ENCODE data around the gene CELF1.

The CELF1 gene

DNA sequence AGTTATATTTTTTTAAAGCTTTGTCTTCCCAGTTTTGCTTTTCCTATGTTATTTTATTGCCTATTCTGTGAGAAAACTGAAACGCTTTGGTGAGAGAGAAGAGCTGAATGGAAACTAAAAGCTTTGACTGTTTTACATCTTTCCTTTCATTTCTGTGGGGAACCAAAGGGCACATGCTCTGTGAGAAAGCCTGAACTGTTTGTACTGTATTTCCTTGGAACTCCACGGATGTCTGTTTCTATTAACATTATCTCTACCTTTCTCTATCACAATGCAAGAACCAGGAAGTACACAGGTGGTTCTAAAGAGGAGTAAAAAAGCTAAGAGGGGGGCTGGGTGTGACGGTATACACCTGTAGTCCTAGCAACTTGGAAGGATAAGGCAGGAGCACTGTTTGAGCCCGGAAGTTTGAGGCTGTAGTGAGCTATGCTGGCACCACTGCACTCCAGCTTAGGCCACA, 43.8 kb downstream of the CELF1 start:
- no peak for DNase-seq (ENCODE audit: low spot score)

DNA sequence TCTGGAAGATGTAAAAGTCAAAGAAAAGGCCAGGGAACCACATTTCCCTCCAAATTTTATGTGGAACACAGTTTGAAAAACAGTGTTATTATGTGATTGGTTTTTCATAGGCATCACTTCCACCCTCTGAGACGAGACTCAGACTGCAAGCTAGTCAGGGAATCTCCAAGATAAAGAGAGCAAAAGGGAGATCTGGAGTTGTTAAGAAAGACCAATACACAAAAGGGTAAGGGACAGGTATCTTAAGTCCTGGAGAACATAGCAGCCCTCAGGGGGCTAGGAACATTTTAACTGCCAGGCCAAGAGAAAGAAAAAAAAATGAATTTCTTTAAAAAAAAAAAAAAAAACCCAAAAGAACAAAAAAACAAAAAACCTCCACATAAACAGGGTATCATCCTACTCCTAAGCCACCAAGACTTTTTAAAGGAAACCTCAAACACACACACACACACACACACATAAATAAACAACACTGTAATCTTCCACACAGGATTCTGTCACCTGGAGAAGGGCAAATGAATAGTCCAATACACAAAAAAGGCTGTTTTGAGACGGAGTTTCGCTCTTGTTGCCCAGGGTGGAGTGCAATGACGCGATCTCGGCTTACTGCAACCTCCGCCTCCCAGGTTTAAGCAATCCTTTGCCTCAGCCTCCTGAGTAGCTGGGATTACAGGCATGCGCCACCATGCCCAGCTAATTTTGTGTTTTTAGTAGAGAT, 44.5 kb downstream of the CELF1 start:
- no peak for DNase-seq (ENCODE audit: low spot score)

DNA sequence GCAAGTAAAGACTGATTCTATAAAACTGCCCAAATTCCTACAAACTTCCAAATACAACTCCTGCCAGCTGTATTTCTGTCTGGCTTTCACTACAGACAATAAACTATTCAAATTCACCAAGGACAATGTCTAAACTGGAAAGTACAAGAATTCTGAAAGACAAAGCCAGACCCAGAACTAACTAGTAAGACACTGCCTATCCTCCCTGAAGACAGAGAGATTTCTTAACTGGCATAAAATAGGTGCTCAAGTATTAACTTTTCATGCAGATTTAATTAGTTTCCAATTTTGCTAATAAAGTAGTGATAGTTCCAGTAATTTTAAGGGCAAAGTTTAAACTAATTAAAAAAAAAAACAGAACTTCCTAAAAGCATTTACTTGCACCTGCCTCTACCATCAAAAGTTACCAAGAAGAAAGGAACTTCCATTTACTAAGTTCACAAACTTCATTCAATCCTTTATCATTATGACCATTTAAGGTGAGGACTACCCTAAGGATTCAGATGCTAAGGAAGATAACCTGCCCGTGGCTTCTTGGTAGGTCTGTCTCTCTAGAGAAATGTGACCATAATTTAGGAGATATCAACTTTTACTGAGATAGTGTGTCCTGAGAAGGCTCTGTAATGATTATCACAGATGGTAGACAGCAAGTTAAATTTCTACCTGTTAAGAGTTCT, 45.2 kb downstream of the CELF1 start:
- no peak for DNase-seq (ENCODE audit: low spot score)

DNA sequence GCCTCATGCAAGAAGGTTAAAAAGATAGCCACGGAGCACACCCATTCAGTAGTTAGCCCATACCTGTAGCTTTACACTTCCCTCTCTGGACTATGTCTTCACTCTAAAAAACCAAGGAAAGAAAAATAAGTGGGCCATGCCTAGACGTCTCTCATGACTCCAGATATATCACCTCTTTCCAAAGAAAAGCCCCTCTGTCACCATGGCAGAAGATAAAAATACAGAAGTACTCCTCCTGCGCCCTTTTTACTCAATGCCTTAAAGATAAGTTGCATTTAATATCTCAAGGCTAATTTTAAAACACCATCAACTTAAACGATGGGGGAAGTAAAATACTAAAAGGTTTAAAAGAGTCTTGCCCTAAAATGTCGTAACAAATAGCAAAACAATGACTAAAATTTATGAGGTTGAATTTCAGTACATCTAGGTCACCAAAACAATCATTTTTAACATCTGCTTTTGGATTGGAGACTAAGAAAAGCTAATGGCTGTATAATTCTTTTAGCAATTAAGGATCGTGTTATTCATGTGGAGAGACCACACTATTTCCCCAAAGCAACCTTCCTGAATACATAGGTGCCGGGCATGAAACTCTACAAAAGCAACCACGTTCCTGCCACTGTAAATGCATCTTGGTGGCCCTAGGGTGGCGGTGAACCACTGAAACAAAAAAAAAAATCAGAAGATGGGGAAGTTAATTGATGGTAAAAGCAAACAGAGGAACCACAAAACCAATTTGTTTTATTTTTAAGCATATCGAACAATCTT, 46.0 kb downstream of the CELF1 start:
- no peak for DNase-seq (ENCODE audit: low spot score)

DNA sequence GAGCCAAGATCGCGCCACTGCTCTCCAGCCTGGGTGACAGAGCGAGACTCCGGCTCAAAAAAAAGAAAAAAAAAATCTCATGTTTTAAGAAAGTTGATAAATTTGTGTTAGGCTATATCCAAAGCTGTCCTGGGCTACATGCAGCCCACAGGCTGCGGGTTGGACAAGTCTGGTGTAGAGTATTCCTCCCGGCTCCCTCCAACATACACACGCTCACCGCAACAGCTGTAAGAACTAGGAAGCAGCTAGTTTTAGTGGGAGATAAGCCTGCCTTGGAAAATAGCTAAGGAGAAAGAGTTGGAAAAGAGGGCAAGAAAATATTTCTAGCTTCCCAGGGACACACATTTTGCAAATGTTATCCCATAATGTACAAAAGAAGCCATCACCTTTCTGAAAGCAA, 46.6 kb downstream of the CELF1 start:
- DNase-seq (ENCODE audit: low spot score): no peak

DNA sequence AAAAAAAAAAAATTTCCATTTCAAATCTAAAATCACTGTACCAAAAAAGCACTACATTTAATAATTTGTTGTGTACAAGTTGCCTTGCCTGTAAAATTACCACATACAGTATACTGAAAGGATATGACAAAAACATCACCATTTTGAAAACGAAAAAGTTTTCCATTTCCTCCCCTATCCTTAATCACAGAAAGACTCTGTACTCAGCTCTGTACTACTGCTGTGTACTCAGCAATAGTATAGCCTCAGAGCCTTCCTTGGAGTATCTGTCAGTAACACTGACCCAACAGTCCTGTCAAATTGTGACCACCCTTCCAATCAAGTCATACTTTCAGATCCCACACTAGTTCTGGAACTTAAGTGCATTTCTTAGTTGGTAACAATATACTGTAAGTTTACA, 48.0 kb downstream of the CELF1 start:
- DNase-seq (ENCODE audit: low spot score): no peak

DNA sequence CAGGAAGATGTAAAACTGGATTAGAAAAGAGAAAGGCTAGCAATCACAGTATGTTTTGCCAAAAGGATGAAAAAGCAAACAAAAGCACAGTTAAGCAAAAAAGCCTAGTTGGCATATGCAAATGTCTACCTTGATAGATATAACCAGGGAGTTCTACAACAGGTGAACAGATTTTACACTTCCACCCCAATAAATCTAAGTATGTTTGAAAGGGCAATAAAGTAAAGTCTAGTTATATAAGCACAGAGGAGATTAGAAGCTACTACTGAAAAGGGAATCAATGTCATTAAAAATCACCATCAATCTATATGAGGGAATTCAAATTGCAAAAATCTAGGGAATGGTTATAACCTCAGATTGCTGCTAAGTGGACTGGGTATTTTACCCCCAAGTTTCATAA, 49.7 kb downstream of the CELF1 start:
- no peak for DNase-seq (ENCODE audit: low spot score)

DNA sequence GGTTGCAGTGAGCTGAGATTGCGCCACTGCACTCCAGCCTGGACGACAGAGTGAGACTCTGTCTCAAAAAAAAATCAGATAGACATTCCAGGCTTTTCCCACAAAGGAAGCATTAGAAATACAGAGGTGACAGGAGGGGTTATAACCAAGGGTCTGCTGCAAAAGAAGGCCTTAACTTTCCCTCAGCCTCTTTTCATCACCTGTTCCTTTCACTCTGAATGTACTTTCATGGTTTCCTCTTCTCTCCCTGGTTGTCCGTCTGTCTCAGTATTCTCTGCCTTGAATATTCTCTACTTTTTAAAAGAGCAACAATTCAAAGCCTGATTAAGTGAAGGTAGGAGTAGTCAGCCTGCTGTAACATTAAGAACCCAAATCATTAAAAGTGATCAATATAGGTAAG, 50.2 kb downstream of the CELF1 start:
- no peak for DNase-seq (ENCODE audit: low spot score)

DNA sequence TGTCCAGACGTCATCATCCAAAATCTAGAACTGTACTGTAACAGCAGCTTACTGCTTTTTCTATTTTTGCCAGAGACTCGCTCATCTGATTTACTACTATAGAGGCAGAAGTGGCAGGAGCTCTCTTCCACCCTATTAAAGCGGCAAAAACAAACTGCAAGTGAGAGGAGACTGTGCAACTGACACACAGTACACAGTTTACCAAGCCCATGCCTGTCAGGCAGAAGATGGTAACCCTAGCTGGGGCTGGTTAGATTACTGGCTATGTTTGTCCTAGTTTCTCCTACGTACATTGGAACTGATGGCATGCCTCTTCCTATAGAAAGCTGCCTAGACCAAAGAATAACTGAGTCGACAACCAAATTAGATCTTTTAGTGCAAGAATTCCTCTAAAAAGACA, 51.8 kb downstream of the CELF1 start:
- no peak for DNase-seq (ENCODE audit: low spot score)

DNA sequence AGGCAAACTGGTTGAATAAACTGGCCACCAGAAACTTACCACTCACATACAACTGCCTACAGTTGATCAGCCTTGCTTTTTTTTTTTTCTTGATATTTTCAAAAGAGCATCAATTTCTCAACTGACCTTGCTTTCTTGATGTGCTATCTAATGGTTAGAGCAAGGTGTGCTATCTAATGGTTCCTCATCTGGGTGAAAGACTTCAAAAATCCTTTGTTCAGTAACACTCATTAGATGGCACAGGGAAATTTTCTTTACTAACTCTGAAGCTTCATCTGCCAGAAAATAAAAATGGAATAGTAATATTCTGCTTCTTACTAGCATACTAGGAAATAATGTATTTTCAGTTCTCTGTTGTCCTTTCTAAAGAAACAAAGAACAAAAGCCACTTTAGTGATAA, 52.8 kb downstream of the CELF1 start:
- no peak for DNase-seq (ENCODE audit: low spot score)

DNA sequence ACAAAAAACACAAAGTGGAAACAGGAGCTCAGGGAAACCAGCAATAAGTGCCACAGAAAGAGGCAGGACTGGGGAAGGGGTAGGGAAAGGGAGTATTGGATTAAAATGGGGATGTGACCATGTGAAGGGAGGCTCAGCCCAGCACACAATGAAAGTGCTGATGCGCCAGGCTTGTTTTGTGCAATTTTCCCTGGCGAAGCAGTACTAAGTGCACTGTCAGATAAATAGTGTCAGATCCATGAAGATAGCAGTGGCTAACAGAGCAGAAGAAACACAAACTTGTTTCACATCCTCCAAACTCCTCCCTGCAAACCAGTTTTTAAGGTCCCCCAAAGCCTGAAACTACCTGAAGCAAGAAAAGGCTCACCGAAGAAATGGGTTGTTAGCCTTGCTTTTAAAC, 53.3 kb downstream of the CELF1 start:
- DNase-seq (ENCODE audit: low spot score): no peak

DNA sequence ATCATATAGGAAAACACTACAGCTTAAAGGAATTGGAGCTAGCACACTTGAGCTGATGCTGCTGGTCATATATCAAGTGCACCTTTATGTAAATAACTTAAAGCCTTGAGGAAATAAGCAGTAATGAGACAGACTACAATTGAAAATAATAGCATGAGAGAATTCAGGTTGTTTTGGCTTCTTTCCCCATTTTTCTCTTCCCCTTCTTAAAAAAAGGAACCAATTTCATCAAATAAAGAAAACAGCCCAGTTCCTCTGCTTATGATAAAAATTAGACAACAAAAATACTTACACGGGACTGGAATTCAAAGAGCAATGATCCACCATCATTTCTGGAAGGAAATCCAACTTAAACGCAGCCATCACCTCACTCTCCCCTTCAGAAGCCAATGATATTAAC, 53.8 kb downstream of the CELF1 start:
- DNase-seq (ENCODE audit: low spot score): no peak

DNA sequence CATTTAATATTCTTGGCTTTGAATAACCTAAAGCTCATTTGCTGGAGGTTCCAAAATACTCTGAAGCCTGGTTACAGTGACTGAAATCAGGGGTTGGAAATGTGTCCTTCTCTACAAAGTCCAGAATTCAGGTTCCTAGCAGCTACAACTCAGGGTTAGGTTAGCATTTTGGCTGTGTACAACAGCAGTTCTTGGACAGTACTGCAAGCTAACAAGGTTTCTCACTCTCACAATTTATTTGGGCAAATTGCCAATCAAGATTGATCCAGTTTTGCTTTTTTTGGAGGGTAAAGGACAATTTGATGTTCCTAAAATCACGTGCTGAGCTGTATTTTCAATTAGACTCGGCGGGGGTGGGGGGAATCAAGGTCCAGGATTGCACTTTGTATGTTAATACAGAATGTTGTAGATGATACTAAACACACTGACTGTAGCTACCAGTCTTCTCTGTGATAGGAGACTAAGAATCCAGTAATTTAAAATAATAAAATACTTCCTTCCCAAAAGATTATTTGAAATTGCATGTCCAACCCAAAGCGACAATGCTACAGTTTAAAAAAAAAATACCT, 54.3 kb downstream of the CELF1 start:
- no peak for DNase-seq (ENCODE audit: low spot score)

DNA sequence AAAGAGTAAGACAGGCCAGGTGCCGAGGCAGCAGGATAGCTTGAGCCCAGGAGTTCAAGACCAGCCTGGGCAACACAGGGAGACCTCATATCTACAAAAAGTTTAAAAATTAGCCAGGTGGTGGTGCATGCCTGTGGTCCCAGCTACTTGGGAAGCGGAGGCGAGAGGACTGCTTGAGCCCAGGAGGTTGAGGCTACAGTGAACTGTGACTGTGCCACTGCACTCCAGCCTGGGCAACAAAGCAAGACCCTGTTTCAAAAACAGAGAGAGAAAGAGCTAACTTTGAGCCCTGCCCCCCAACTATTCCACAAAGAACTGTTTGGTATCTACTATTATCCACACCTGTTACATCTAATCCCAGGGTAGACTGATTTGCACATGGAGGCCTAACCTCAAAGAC, 54.8 kb downstream of the CELF1 start:
- no peak for DNase-seq (ENCODE audit: low spot score)

DNA sequence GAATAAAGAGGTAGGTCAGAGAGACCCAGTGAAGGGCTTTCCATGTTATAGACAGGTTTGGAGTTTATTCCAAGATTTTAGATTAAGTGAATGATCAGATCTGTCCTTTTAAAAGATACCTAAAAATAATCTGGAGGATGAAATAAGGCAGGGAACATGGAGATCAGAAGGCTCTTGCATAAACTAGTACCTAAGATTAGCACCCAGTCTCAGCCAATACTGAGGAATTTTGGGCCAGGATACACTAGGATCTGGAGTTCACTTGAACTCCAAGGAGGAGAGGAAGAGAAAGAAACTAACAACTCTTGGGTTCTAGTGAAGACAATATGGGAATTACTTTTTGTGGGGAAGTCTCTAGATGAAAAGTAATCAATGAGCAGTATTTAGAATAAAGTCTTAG, 56.1 kb downstream of the CELF1 start:
- DNase-seq (ENCODE audit: low spot score): no peak

DNA sequence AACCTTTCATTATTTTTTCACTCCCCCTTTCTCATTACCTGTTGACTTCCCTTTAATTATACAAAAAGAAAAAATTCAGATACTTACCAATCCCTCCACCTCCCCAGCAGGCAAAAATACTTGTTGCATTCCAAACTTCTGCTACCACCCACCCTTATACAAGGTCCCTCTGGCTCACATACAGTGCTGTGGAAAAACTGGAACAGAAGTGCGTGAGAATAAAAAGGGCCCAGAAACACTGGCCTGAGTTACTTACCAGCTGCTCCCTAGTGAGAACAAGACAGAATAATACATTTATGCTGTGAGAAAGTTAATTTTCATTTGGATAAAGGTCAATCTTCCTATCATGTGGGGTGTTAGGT, 57.1 kb downstream of the CELF1 start:
- DNase-seq (ENCODE audit: low spot score): no peak

DNA sequence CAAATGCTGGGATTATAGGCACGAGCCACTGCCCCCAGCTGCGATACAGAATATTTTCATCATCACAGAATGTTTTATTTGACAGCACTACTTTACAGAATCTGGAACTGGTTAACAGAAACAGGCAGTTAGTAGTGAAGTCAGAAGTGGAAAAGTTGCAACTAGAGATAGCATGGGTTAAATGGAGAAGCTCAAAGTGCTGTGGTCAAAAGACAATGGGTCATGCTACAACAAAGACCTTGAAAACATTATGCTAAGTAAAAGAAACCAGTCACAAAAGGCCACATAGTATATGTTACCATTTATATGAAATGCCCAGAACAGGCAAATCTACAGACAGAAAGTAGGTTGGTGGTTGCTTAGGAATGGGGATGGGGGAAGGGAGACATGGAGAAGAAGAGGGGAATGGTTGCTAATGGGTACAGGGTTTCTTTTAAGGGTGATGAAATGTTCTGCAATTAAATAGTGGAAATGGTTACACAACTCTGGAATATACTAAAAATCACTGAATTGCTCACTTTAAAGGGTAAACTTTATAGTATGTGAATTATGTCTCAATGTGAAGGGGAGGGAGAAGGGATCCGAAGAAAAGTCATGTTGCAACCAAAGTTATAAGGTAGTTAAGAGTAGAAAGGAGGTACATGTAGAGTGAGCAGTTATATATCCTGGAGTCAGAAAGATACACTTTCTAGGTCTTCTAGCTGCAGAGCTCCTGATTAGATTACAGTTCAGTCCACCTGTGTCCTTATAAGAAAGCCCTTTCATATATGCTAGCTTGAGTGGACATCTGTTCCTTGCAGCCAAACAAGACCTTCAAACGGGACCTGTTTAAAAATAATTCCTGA, 57.7 kb downstream of the CELF1 start:
- no peak for DNase-seq (ENCODE audit: low spot score)

DNA sequence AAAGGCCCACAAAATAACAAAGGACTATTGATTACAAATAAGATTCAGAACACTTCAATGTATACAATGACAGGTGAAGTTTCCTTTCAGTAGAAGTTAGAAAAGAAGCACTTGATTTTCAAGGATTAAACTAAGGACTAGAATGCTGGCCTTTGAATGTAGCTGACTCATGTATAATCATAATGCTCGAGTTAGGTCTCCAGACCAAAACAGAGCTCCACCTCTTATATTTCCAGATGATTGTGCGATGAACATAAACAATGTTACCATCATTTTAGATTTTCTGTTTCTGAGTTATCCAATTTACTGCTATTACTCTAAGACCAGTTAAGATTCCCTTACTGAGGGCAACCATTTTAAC, 63.6 kb downstream of the CELF1 start:
- DNase-seq (ENCODE audit: low spot score): no peak

DNA sequence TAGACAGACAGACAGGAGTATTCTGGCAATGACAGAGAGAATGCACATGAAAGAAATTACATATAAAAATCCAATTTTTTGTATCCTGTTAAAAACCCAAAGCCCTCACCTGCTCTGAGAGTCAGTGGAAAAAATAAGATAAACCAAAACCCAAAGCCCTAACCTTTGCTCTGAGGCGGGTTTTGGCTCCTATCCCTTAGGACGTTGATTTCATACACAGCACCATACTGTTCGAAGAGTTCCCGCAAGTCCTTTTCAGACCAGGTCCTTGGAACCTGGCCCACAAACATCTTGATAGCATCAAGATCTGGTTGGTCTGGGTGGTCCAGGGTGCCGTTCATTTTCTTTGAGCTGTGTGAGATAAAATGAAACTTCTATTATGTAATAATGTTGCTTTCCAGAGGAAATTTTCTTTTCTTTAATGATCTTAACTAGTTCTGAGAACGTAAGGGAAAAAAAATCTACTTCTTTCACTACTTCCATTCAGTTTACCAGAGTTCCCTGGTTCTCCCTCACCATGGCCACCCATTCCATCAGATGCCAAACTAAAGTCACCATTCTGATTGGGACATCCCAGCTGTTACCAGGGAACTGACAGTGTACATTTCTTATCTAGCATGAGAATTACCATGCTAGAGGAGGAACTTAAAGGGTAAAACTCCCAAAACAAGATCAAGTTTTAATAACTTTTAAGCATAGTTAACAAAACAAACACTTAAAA, 64.1 kb downstream of the CELF1 start:
- no peak for DNase-seq (ENCODE audit: low spot score)

DNA sequence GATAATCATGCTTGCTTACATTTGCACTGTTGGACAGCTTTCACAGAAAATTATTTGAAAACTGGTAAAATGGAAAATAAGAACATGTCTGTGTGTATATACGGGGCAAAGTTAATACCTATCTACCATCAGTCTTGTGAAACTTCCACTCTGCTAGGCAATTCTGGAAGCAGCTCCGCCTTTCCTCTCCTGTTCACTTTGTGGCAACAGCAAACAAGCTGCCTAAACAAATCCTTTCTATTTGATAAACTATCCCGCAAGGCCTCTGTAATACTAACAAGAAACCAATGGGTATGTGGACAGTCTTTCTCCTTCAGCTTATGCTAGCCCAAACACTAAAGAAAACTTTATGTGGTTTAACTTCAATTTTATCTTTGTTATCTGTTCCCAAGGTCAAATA, 64.8 kb downstream of the CELF1 start:
- DNase-seq (ENCODE audit: low spot score): no peak

DNA sequence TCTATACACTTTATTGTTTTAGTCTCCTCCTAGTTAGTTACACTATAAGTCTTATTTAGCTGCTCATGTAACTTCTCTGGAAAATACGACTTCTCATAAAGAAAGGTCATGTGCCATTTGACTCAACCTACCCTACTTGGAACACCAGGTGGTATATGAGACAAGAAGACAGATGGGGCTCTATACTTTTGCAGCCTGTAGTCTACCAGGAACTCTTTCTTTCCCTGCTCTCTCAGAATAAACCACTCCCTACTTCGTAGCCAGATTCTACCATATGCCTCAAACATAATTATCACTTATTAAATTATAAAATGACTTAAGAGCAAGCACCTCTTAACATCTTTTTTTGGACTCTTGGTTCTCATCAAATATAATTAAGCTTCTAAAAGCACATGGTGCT, 65.5 kb downstream of the CELF1 start:
- DNase-seq (ENCODE audit: low spot score): no peak
